Naive thymus-derived CD4-positive, alpha-beta T cell (primary cell): ENCODE data around the gene ACTA2. TPM values are rescaled to one million over a fixed set of nuclear protein-coding genes. Genes with fewer than 3 reads are reported as not detected.

Experiments used
- ATAC-seq: fragments of 150-1000 bp; cut with Tn5 transposase; 2 replicates; pipeline ENCODE4 v1.10.0; 2021; ENCODE audit warnings: mild to moderate bottlenecking, moderate library complexity
- CTCF ChIA-PET: fragments of 350-600 bp; sonication (Branson Sonifier 250); formaldehyde crosslinking; loops from one replicate; lab custom pipeline; 2021; ENCODE audit warnings: antibody characterized with exemption; lab: Charles Lee
- POLR2A ChIA-PET: fragments of 350-600 bp; sonication (Branson Sonifier 250); formaldehyde crosslinking; loops from one replicate; lab custom pipeline; 2021; ENCODE audit warnings: antibody characterized with exemption, inconsistent platforms; lab: Charles Lee
- DNase-seq, 9 donors: peaks; one replicate each; pipeline versions ENCODE4 v3.0.0 to v3.0.0-alpha.2; 2020 to 2022; ENCODE audit warnings: mixed read lengths in 1 of 9
- H3K27ac ChIP-seq: one replicate; pipeline ENCODE4 v1.7.0; 2013; ENCODE audit warnings: mild to moderate bottlenecking, low read depth, low read length, moderate library complexity
- H3K27me3 ChIP-seq, 2 donors: one replicate each; pipeline ENCODE4 v1.7.0; 2013; ENCODE audit warnings: low read length in 2 of 2, mild to moderate bottlenecking in 2 of 2, moderate library complexity in 2 of 2; ENCODE audit not compliant: control insufficient read depth in 2 of 2, insufficient read depth in 2 of 2
- H3K36me3 ChIP-seq, 3 experiments: 1 replicate in 2 of 3; 2 replicates in 1 of 3; pipeline ENCODE4 v1.7.0; 2013; ENCODE audit warnings: low read length in 3 of 3, mild to moderate bottlenecking in 3 of 3, moderate library complexity in 1 of 3; ENCODE audit not compliant: insufficient read depth in 3 of 3, control insufficient read depth in 2 of 3
- H3K4me1 ChIP-seq, 2 donors: one replicate each; pipeline ENCODE4 v1.7.0; 2013; ENCODE audit warnings: low read length in 2 of 2, mild to moderate bottlenecking in 2 of 2, moderate library complexity in 1 of 2; ENCODE audit not compliant: control insufficient read depth in 2 of 2, insufficient read depth in 2 of 2
- H3K4me3 ChIP-seq: 2 replicates; pipeline ENCODE4 v1.7.0; 2013; ENCODE audit warnings: mild to moderate bottlenecking, low read length
- H3K9me3 ChIP-seq, 3 experiments: 1 replicate in 2 of 3; 2 replicates in 1 of 3; pipeline ENCODE4 v1.7.0; 2013; ENCODE audit warnings: low read length in 3 of 3; ENCODE audit not compliant: control insufficient read depth in 2 of 3
- H3K27ac Mint-ChIP-seq, 9 donors: one replicate each; pipeline ENCODE4 v1.8.0; 2020 to 2022; ENCODE audit warnings: mixed read lengths in 9 of 9, mild to moderate bottlenecking in 8 of 9, moderate library complexity in 5 of 9, inconsistent platforms in 2 of 9
- H3K27me3 Mint-ChIP-seq, 5 donors: one replicate each; pipeline ENCODE4 v1.8.0; 2021 to 2022; ENCODE audit warnings: mixed read lengths in 5 of 5, mild to moderate bottlenecking in 1 of 5
- H3K36me3 Mint-ChIP-seq, 5 donors: one replicate each; pipeline ENCODE4 v1.8.0; 2020 to 2022; ENCODE audit warnings: mixed read lengths in 5 of 5, mild to moderate bottlenecking in 3 of 5, inconsistent platforms in 1 of 5
- H3K4me1 Mint-ChIP-seq, 7 donors: one replicate each; pipeline ENCODE4 v1.8.0; 2020 to 2022; ENCODE audit warnings: mixed read lengths in 7 of 7, mild to moderate bottlenecking in 3 of 7, inconsistent platforms in 1 of 7
- H3K4me3 Mint-ChIP-seq, 10 donors: one replicate each; pipeline ENCODE4 v1.8.0; 2020 to 2022; ENCODE audit warnings: mild to moderate bottlenecking in 10 of 10, mixed read lengths in 10 of 10, moderate library complexity in 6 of 10, inconsistent platforms in 2 of 10
- H3K9me3 Mint-ChIP-seq, 11 donors: one replicate each; pipeline ENCODE4 v1.8.0; 2020 to 2022; ENCODE audit warnings: mixed read lengths in 11 of 11, mild to moderate bottlenecking in 4 of 11, inconsistent platforms in 1 of 11, moderate library complexity in 1 of 11
- intact Hi-C, 2 donors: fragments of 100-400 bp; cut with micrococcal nuclease; formaldehyde crosslinking; loops; one replicate each; pipeline ENCODE4 v1.15.1; 2023
- polyA plus RNA-seq, 2 donors: library from polyadenylated mRNA; unstranded; fragments of 300-500 nt; fragmentation: Illumina TruSeq; gene quantifications; one replicate each; pipeline ENCODE4 v1.2.3, GENCODE V29; 2021
- total RNA-seq, 6 experiments: library from RNA in 5 of 6; stranded (reverse) in 5 of 6; gene quantifications; 1 replicate in 5 of 6; 2 replicates in 1 of 6; pipeline ENCODE4 v1.2.3 and lab custom pipeline; 2021 to 2026

The ACTA2 gene
- total and polyA plus RNA-seq, 7 experiments from 2014 or later: 0.56 to 12.0 (median 1.3) TPM

GRCh38 chr10:88906921-88907320, 45.7 kb downstream of the ACTA2 start:
- CTCF ChIA-PET: no interaction called here
- no peak for ATAC-seq
- H3K27me3 Mint-ChIP-seq: no peaks in the 10 kb centered on the region
- H3K36me3 Mint-ChIP-seq: peaks cover 6 to 62% (median 40%) of the 10 kb centered on the region in 5 donors
- H3K9me3 ChIP-seq: no peaks in the 10 kb centered on the region
- no peak overlapping the region for H3K4me3 ChIP-seq
- intact Hi-C loops: no loop called here
- no peak overlapping the region for H3K27ac ChIP-seq
- no peak for DNase-seq
- H3K27me3 ChIP-seq: no peaks in the 10 kb centered on the region
- H3K4me1 Mint-ChIP-seq: peaks cover 0 to 14% (median 0%) of the 10 kb centered on the region in 7 donors
- no peaks in the 10 kb centered on the region for H3K9me3 Mint-ChIP-seq
- H3K4me1 ChIP-seq: no peaks in the 10 kb centered on the region
- H3K36me3 ChIP-seq: peaks cover 0 to 50% (median 28%) of the 10 kb centered on the region in 3 experiments
- POLR2A ChIA-PET: interaction anchor here (1.1 kb wide), 2 partner anchors 18 to 55 kb away, joined by 3 to 4 read pairs; partner anchors contain the start of gene ANKRD22
- H3K27ac Mint-ChIP-seq: peak overlapping the region in 2 of 9 donors; percentile 3 to 33
- H3K4me3 Mint-ChIP-seq: no peak overlapping the region

GRCh38 chr10:88903715-88904114, 48.9 kb downstream of the ACTA2 start:
- ATAC-seq: no peak
- POLR2A ChIA-PET: interaction anchor here (0.7 kb wide), 1 partner anchor 59 kb away, joined by 3 read pairs; no protein-coding TSS in a partner anchor
- Mint-ChIP-seq H3K27me3 (no peaks in the 10 kb centered on the region), H3K4me3 (no peak overlapping the region), H3K36me3 (peaks cover 4 to 57% (median 37%) of the 10 kb centered on the region in 5 donors), H3K27ac (peak overlapping the region in 1 of 9 donors; percentile 24), H3K9me3 (no peaks in the 10 kb centered on the region), H3K4me1 (peaks cover 5 to 40% (median 16%) of the 10 kb centered on the region in 7 donors)
- Histone ChIP-seq H3K27ac (no peak overlapping the region), H3K4me1 (peaks cover 0 to 11% of the 10 kb centered on the region in 2 donors), H3K9me3 (no peaks in the 10 kb centered on the region), H3K36me3 (peaks cover 0 to 47% (median 19%) of the 10 kb centered on the region in 3 experiments), H3K4me3 (no peak overlapping the region), H3K27me3 (no peaks in the 10 kb centered on the region)
- CTCF ChIA-PET: no interaction called here
- DNase-seq: no peak
- intact Hi-C loops: loop anchor here in 1 of 2 donors (5.0 kb wide), 1 partner anchor 36 kb away; no protein-coding TSS in a partner anchor

- no peaks in the 10 kb centered on the region for H3K27me3 Mint-ChIP-seq
- Histone ChIP-seq H3K36me3 (peaks cover 0 to 47% (median 19%) of the 10 kb centered on the region in 3 experiments), H3K27ac (no peak overlapping the region), H3K9me3 (no peaks in the 10 kb centered on the region), H3K27me3 (no peaks in the 10 kb centered on the region), H3K4me3 (no peak overlapping the region), H3K4me1 (peaks cover 7 to 16% of the 10 kb centered on the region in 2 donors)
- peak overlapping the region in 1 of 10 donors; percentile 6 for H3K4me3 Mint-ChIP-seq
- H3K27ac Mint-ChIP-seq: peak overlapping the region in 4 of 9 donors; percentile 21 to 54 (median 48)
- ATAC-seq (no peak), DNase-seq (no peak)
- no peaks in the 10 kb centered on the region for H3K9me3 Mint-ChIP-seq
- ChIA-PET POLR2A (interaction anchor here (1.4 kb wide), 1 partner anchor 14 kb away, joined by 3 read pairs; no protein-coding TSS in a partner anchor), CTCF (interaction anchor here (5.3 kb wide), 1 partner anchor 31 kb away, joined by 28 read pairs; no protein-coding TSS in a partner anchor)
- H3K4me1 Mint-ChIP-seq: peaks cover 17 to 50% (median 32%) of the 10 kb centered on the region in 7 donors
- intact Hi-C loops: loop anchor here (1.0 to 5.0 kb wide), 3 partner anchors 15 to 35 kb away; partner anchors contain the start of gene STAMBPL1 (in 1 of the 2)
- H3K36me3 Mint-ChIP-seq: peaks cover 4 to 49% (median 38%) of the 10 kb centered on the region in 5 donors
Observed at GRCh38 chr10:88901984-88902789, 50.4 kb downstream of the ACTA2 start.

GRCh38 chr10:88901206-88901983, 51.2 kb downstream of the ACTA2 start:
- Mint-ChIP-seq H3K27ac (peak overlapping the region in 4 of 9 donors; percentile 43 to 60 (median 53)), H3K4me1 (peaks cover 23 to 58% (median 40%) of the 10 kb centered on the region in 7 donors), H3K4me3 (peak overlapping the region in 1 of 10 donors; percentile 34), H3K36me3 (peaks cover 0 to 48% (median 37%) of the 10 kb centered on the region in 5 donors), H3K9me3 (no peaks in the 10 kb centered on the region), H3K27me3 (no peaks in the 10 kb centered on the region)
- POLR2A ChIA-PET: interaction anchor here (1.4 kb wide), 1 partner anchor 13 kb away, joined by 3 read pairs; no protein-coding TSS in a partner anchor
- Histone ChIP-seq H3K27me3 (no peaks in the 10 kb centered on the region), H3K36me3 (peaks cover 0 to 40% (median 19%) of the 10 kb centered on the region in 3 experiments), H3K4me3 (no peak overlapping the region), H3K9me3 (no peaks in the 10 kb centered on the region), H3K27ac (no peak overlapping the region), H3K4me1 (peaks cover 15 to 24% of the 10 kb centered on the region in 2 donors)
- intact Hi-C loops: loop anchor here (1.0 to 5.0 kb wide), 3 partner anchors 15 to 34 kb away; partner anchors contain the start of gene STAMBPL1 (in 1 of the 2)
- DNase-seq (no peak), ATAC-seq (peak; percentile 84)
- CTCF ChIA-PET: interaction anchor here (1.5 to 5.3 kb wide), 2 partner anchors 15 to 32 kb away, joined by 3 to 28 read pairs; no protein-coding TSS in a partner anchor

GRCh38 chr10:88899886-88900285, 52.7 kb downstream of the ACTA2 start:
- no peak overlapping the region for H3K27ac ChIP-seq
- H3K27me3 ChIP-seq: no peaks in the 10 kb centered on the region
- Mint-ChIP-seq H3K4me1 (peaks cover 25 to 72% (median 50%) of the 10 kb centered on the region in 7 donors), H3K9me3 (no peaks in the 10 kb centered on the region), H3K4me3 (peak overlapping the region in 2 of 10 donors; percentile 17 to 39), H3K36me3 (peaks cover 0 to 43% (median 37%) of the 10 kb centered on the region in 5 donors), H3K27me3 (no peaks in the 10 kb centered on the region), H3K27ac (peak overlapping the region in 2 of 9 donors; percentile 38 to 55)
- no peak overlapping the region for H3K4me3 ChIP-seq
- intact Hi-C loops: loop anchor here in 1 of 2 donors (2.0 to 5.0 kb wide), 2 partner anchors 17 to 33 kb away; no protein-coding TSS in a partner anchor
- ChIA-PET POLR2A (interaction anchor here (1.1 kb wide), 1 partner anchor 18 kb away, joined by 4 read pairs; no protein-coding TSS in a partner anchor), CTCF (interaction anchor here (0.5 to 5.3 kb wide), 5 partner anchors 14 to 1003 kb away, joined by 3 to 28 read pairs (median 3); no protein-coding TSS in a partner anchor)
- peaks cover 16 to 26% of the 10 kb centered on the region in 2 donors for H3K4me1 ChIP-seq
- ATAC-seq (no peak), DNase-seq (no peak)
- peaks cover 0 to 32% (median 10%) of the 10 kb centered on the region in 3 experiments for H3K36me3 ChIP-seq
- H3K9me3 ChIP-seq: no peaks in the 10 kb centered on the region
